ENCODE results near the gene DPEP3. TPM values are rescaled to one million over a fixed set of nuclear protein-coding genes. Genes with fewer than 3 reads are reported as not detected.

Gene DPEP3
- total RNA-seq, 4 donors from 2014 or later: 0.11 to 0.40 TPM; not detected in 2

DNA sequence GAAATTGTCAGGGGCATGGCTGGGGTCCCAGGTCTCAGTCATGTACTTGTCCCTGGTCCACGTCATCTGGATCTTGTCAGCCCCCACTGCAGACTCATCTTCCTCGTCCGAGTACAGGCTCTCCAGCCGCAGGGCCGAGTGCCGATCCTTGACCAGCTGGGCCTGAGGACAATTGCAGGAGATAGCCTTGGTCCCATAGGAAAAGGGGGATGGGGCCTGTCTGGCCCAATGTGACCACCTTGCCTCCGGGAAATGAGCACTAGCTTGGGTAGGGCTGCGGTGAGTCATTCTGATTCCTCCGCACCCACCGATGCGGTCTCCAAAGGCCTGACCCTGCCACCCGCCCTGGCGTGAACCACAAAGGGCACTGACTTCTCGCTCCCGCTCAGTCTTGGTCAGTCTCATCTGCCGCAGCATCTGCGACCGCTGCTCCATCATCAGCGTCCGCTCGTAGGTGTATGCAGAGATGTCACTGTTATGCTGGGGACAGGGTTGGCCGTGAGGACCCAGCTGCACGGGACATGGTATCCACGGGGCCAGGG, 34.8 kb downstream of the DPEP3 start:
- H3K27ac ChIP-seq: no peak overlapping the region
- TF ChIP-seq, protein P1, sequence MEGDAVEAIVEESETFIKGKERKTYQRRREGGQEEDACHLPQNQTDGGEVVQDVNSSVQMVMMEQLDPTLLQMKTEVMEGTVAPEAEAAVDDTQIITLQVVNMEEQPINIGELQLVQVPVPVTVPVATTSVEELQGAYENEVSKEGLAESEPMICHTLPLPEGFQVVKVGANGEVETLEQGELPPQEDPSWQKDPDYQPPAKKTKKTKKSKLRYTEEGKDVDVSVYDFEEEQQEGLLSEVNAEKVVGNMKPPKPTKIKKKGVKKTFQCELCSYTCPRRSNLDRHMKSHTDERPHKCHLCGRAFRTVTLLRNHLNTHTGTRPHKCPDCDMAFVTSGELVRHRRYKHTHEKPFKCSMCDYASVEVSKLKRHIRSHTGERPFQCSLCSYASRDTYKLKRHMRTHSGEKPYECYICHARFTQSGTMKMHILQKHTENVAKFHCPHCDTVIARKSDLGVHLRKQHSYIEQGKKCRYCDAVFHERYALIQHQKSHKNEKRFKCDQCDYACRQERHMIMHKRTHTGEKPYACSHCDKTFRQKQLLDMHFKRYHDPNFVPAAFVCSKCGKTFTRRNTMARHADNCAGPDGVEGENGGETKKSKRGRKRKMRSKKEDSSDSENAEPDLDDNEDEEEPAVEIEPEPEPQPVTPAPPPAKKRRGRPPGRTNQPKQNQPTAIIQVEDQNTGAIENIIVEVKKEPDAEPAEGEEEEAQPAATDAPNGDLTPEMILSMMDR (IDR thresholded peaks at IDR 0.05): no peak
- TF ChIP-seq POLR2A (IDR thresholded peaks at IDR 0.05): no peak
- no peak overlapping the region for H3K4me3 ChIP-seq (replicated peaks in 1 of 3)
- no peaks in the 10 kb centered on the region for H3K9me3 ChIP-seq
- H3K4me1 ChIP-seq: peaks cover 0 to 9% of the 10 kb centered on the region in 2 donors
- intact Hi-C loops (cut with DNase I): loop anchor here (5.0 kb wide), 1 partner anchor 403 kb away; no protein-coding TSS in a partner anchor
- 80 to 97% methylated on average over 16 to 24 of the region's 24 CpGs for WGBS, 2 donors
- H3K36me3 ChIP-seq: peaks cover 63 to 64% of the 10 kb centered on the region in 2 donors
- DNase-seq: no peak
- no peaks in the 10 kb centered on the region for H3K27me3 ChIP-seq

DNA sequence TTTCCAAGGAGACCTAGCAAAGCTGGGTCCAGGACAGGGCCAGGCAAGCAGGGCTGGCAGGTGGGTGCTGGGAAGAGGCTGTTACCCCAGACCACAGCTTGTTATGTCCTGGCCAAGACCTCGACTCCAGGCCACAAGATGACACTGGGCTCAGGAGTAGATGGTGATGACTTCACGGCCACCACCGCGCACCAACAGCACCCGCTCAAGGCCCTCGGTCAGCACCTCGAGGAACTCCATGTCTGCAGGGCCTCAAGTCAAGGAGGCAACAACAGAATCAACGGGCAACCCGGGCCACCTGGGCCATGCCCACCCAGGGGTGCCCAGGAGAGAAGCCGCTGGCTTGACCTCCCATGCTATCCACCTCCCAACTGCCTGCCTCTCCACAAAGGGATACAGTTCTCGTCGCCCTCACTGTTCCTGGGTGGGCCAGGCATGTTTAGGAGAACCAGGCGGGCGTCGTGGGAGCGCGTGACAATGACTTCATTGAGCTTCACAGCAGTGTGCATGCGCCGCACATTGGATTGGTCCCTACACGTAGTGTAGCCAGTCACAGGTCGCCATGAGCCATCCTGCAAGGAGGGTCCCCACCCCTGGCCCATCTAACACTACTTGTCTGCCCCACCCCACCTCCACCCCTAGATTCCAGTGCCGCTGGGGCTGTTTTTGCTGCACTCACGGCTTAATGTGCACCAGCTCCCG, 35.5 kb downstream of the DPEP3 start:
- intact Hi-C loops (cut with DNase I): loop anchor here (5.0 kb wide), 1 partner anchor 403 kb away; no protein-coding TSS in a partner anchor
- no peak for DNase-seq
- no peaks in the 10 kb centered on the region for H3K27me3 ChIP-seq
- no peak for TF ChIP-seq POLR2A (IDR thresholded peaks at IDR 0.05)
- TF ChIP-seq, protein P1 (IDR thresholded peaks at IDR 0.05): no peak
- H3K9me3 ChIP-seq: no peaks in the 10 kb centered on the region
- H3K27ac ChIP-seq: no peak overlapping the region
- 90 to 95% methylated on average over 12 to 23 of the region's 24 CpGs for WGBS, 2 donors
- H3K4me1 ChIP-seq: peaks cover 0 to 9% of the 10 kb centered on the region in 2 donors
- H3K36me3 ChIP-seq: peaks cover 57 to 58% of the 10 kb centered on the region in 2 donors
- H3K4me3 ChIP-seq (replicated peaks in 1 of 3): no peak overlapping the region

DNA sequence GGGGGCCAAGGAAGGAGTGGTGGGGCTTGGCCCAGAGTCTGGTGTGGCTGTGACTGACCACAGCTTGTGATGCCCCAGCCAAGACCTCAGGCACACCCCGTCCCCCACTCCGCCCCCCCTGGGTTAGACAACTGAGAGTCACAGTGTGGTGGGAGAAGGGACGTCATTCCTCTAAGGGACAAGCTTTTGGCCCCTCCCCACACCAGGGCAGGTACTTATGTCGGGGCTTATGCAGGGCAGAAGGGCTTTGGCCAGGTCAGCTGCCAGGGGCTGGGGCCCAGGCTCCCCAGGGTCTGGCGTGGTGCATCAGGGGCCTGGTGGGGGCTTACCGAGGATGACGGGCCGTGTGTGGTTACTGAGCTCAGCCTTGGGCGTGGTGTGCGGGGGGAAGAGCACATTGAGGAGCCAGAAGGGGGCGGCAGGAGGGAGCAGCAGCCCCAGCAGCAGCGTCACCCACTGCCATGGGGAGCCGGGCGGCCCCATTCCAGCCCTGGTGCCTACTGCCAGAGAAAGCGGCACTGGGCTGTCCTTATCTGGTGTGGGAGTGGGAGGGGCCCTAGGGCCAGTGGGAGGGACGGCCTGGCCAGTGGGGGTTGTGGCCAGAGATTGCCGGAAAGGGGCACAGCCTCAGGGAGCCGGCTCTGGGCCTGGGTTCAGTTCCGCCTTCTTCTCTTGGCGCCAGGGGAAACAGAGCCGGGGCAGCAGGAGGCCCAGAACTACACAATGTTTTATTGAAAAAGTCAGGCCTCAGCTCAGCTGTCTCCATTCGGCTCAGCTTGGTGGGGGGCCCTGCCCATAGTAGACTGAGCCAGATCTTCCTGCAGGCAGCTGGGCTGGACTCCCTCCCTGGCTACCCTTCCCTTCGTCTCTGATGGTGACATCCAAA, 36.4 kb downstream of the DPEP3 start, which contains the start of gene LCAT:
LCAT (minus strand) TSS at position 502 of the 886 bp plus-strand sequence; CDS start at position 483, 19 bp downstream.
- H3K4me3 ChIP-seq (replicated peaks in 1 of 3): no peak within 1 kb of the TSS
- intact Hi-C loops (cut with DNase I): no loop called here
- 69 to 82% methylated on average over 6 to 18 of the region's 23 CpGs for WGBS, 2 donors

DNA sequence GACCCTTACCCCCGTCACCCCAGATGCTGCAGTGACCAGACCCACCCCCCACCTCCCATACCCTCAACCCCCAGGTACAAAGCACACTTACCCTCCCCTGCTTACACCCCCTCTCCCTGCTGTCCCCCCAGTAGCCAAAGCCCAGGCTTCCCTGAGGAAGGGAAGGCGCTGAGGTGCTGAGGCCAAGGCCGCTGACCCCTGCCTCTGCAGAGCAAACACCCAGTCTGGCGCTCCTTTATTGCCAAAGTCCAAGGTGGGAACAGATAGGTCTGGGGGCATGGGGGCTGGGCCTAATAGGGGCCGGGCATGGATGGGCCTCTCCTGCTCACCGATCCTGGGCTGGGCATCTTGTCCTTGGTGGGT, 37.1 kb downstream of the DPEP3 start:
- Histone ChIP-seq H3K4me3 (replicated peaks in 1 of 3) (no peak overlapping the region), H3K9me3 (no peaks in the 10 kb centered on the region), H3K36me3 (peaks cover 41 to 42% of the 10 kb centered on the region in 2 donors), H3K27me3 (no peaks in the 10 kb centered on the region), H3K27ac (peak overlapping the region in 1 of 3 donors; percentile 12), H3K4me1 (peaks cover 0 to 9% of the 10 kb centered on the region in 2 donors)
- TF ChIP-seq, protein P1 (IDR thresholded peaks at IDR 0.05): no peak
- no peak for TF ChIP-seq POLR2A (IDR thresholded peaks at IDR 0.05)
- WGBS, 2 donors: 87 to 97% methylated on average over 3 to 5 of the region's 6 CpGs
- no peak for DNase-seq
- intact Hi-C loops (cut with DNase I): no loop called here

More for the DNA sequence above, 36.4 kb downstream of the DPEP3 start, which contains the start of gene LCAT:
- no peak for DNase-seq
- Histone ChIP-seq H3K9me3 (no peaks in the 10 kb centered on the region), H3K4me1 (peaks cover 0 to 9% of the 10 kb centered on the region in 2 donors), H3K27me3 (no peaks in the 10 kb centered on the region), H3K36me3 (peaks cover 47 to 48% of the 10 kb centered on the region in 2 donors), H3K27ac (peak within 1 kb of the TSS in 2 of 3 donors; percentile 12 to 45)
- TF ChIP-seq, protein P1 (IDR thresholded peaks at IDR 0.05): no peak
- peak in 1 of 2 donors; percentile 4 for TF ChIP-seq POLR2A (IDR thresholded peaks at IDR 0.05)

All from thyroid gland (tissue), 4 donors.